Measurements from ENCODE around the gene ZNF511. TPM values are rescaled to one million over a fixed set of nuclear protein-coding genes. Genes with fewer than 3 reads are reported as not detected.
A peak's percentile ranks its signal among the peaks of the same experiment; 100 is the strongest.

Gene ZNF511
- total and polyA plus RNA-seq, 9 of the 15 experiments (the other 6 are each of a cell fraction or from before 2014, with no cell fraction given), result 0.61 to 69.3 (median 40.1) TPM

DNA sequence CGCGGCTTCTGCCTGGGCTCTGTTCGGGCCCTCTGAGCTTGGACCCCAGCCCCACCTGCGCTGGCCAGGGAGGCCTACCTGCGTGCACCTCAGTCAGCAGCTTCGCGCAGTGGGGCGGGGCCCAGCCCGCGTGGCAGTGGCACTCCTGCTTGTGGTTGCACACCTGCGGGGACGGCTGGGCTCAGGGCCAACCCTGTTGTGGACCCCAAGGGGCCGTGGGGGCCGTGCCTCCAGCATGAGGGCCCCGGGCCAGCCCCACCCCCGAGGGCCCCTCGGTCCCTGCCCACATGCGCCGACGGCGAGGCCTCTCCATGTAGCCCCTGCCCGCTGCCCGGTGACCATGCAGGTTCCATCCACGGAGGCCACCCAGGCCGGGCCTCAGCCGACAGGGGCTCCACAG is 39.3 kb upstream of the ZNF511 start:
- no peaks in the 10 kb centered on the region for H3K9me1 ChIP-seq (ENCODE audit: control insufficient read depth, insufficient read depth, low read length)
- POLR2A ChIA-PET, result no interaction called here
- H3K27me3 ChIP-seq (ENCODE audit: control insufficient read depth in 2 of 2, insufficient read depth in 2 of 2, low read length in 2 of 2), result no peaks in the 10 kb centered on the region
- WGBS (ENCODE audit: insufficient coverage, low coverage, missing lambda C conversion rate), result 78% methylated on average over 8 of the region's 26 CpGs
- no peaks in the 10 kb centered on the region for H4K20me1 ChIP-seq (replicated peaks; ENCODE audit: control insufficient read depth, insufficient read depth, low read length)
- in situ Hi-C loops (cut with MboI), result no loop called here
- H3K79me2 ChIP-seq (ENCODE audit: control insufficient read depth, insufficient read depth, low read length), result no peaks in the 10 kb centered on the region
- no peak overlapping the region for H3K4me2 ChIP-seq (ENCODE audit: insufficient read depth, low read length)
- FAIRE-seq (no peak), ATAC-seq (no peak), DNase-seq (ENCODE audit: extremely low read depth in 1 of 4, low spot score in 3 of 4) (no peak)
- H3K9me3 ChIP-seq (replicated peaks; ENCODE audit: control insufficient read depth, insufficient read depth, low read depth, low read length), result no peaks in the 10 kb centered on the region
- intact Hi-C loops (cut with micrococcal nuclease), result no loop called here
- H3K9ac ChIP-seq (ENCODE audit: insufficient read depth in 1 of 2, low read depth in 2 of 2, low read length in 2 of 2), result no peak overlapping the region
- H3K27ac ChIP-seq (ENCODE audit: extremely low read depth, low read depth, low read length), result no peak overlapping the region
- CTCF ChIA-PET (ENCODE audit: low intra/inter-chr PET ratio), result no interaction called here
- no TSS peak for BruUV-seq (replicated peaks)
- no peak overlapping the region for H2AFZ ChIP-seq (ENCODE audit: low read depth, low read length)
- H3K4me3 ChIP-seq, result no peak overlapping the region
- no peak for TF ChIP-seq BCL6 (CRISPR knock-in tag; IDR thresholded peaks at IDR 0.05)
- TF ChIP-seq MCM2 (IDR thresholded peaks at IDR 0.05; ENCODE audit: low read depth), result no peak
- TF ChIP-seq, protein P1, sequence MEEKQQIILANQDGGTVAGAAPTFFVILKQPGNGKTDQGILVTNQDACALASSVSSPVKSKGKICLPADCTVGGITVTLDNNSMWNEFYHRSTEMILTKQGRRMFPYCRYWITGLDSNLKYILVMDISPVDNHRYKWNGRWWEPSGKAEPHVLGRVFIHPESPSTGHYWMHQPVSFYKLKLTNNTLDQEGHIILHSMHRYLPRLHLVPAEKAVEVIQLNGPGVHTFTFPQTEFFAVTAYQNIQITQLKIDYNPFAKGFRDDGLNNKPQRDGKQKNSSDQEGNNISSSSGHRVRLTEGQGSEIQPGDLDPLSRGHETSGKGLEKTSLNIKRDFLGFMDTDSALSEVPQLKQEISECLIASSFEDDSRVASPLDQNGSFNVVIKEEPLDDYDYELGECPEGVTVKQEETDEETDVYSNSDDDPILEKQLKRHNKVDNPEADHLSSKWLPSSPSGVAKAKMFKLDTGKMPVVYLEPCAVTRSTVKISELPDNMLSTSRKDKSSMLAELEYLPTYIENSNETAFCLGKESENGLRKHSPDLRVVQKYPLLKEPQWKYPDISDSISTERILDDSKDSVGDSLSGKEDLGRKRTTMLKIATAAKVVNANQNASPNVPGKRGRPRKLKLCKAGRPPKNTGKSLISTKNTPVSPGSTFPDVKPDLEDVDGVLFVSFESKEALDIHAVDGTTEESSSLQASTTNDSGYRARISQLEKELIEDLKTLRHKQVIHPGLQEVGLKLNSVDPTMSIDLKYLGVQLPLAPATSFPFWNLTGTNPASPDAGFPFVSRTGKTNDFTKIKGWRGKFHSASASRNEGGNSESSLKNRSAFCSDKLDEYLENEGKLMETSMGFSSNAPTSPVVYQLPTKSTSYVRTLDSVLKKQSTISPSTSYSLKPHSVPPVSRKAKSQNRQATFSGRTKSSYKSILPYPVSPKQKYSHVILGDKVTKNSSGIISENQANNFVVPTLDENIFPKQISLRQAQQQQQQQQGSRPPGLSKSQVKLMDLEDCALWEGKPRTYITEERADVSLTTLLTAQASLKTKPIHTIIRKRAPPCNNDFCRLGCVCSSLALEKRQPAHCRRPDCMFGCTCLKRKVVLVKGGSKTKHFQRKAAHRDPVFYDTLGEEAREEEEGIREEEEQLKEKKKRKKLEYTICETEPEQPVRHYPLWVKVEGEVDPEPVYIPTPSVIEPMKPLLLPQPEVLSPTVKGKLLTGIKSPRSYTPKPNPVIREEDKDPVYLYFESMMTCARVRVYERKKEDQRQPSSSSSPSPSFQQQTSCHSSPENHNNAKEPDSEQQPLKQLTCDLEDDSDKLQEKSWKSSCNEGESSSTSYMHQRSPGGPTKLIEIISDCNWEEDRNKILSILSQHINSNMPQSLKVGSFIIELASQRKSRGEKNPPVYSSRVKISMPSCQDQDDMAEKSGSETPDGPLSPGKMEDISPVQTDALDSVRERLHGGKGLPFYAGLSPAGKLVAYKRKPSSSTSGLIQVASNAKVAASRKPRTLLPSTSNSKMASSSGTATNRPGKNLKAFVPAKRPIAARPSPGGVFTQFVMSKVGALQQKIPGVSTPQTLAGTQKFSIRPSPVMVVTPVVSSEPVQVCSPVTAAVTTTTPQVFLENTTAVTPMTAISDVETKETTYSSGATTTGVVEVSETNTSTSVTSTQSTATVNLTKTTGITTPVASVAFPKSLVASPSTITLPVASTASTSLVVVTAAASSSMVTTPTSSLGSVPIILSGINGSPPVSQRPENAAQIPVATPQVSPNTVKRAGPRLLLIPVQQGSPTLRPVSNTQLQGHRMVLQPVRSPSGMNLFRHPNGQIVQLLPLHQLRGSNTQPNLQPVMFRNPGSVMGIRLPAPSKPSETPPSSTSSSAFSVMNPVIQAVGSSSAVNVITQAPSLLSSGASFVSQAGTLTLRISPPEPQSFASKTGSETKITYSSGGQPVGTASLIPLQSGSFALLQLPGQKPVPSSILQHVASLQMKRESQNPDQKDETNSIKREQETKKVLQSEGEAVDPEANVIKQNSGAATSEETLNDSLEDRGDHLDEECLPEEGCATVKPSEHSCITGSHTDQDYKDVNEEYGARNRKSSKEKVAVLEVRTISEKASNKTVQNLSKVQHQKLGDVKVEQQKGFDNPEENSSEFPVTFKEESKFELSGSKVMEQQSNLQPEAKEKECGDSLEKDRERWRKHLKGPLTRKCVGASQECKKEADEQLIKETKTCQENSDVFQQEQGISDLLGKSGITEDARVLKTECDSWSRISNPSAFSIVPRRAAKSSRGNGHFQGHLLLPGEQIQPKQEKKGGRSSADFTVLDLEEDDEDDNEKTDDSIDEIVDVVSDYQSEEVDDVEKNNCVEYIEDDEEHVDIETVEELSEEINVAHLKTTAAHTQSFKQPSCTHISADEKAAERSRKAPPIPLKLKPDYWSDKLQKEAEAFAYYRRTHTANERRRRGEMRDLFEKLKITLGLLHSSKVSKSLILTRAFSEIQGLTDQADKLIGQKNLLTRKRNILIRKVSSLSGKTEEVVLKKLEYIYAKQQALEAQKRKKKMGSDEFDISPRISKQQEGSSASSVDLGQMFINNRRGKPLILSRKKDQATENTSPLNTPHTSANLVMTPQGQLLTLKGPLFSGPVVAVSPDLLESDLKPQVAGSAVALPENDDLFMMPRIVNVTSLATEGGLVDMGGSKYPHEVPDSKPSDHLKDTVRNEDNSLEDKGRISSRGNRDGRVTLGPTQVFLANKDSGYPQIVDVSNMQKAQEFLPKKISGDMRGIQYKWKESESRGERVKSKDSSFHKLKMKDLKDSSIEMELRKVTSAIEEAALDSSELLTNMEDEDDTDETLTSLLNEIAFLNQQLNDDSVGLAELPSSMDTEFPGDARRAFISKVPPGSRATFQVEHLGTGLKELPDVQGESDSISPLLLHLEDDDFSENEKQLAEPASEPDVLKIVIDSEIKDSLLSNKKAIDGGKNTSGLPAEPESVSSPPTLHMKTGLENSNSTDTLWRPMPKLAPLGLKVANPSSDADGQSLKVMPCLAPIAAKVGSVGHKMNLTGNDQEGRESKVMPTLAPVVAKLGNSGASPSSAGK (IDR thresholded peaks at IDR 0.05), result no peak
- TF ChIP-seq POLR2G (IDR thresholded peaks at IDR 0.05; ENCODE audit: low read depth, low read length), result 0 out of 2 replicates have a peak, but pooled peaks have one; percentile 9
- peaks cover 0 to 82% of the 10 kb centered on the region in 2 experiments; a peak in 3 of 5 replicates for H3K4me1 ChIP-seq (replicated peaks in 1 of 2; ENCODE audit: control insufficient read depth in 2 of 2, insufficient read depth in 2 of 2, low read length in 2 of 2)
- H3K36me3 ChIP-seq (ENCODE audit: control insufficient read depth, insufficient read depth, low read length), result no peaks in the 10 kb centered on the region

Data from K562 (cell line).